Measurements from ENCODE around the gene TRMO.

DNA sequence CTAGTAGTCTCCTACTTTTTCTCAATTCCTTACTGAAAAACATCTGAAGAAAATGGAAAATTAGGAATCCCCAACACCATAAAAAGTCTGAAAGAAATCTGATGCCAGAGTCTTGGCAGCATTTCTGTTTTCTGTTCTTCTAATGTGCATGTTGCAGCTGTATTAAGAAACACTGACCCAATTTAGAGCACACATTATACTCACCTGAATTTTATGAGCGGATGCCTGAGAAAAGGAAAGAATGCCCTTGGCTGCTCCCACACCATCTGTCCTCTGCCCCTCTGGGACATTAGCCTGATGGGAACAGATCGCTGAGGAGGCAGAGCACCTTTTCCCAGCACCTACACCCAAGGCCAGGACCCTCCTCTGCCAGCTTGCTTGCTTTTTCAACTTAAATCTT, 46.7 kb upstream of the TRMO start:
- TF ChIP-seq, protein P1, sequence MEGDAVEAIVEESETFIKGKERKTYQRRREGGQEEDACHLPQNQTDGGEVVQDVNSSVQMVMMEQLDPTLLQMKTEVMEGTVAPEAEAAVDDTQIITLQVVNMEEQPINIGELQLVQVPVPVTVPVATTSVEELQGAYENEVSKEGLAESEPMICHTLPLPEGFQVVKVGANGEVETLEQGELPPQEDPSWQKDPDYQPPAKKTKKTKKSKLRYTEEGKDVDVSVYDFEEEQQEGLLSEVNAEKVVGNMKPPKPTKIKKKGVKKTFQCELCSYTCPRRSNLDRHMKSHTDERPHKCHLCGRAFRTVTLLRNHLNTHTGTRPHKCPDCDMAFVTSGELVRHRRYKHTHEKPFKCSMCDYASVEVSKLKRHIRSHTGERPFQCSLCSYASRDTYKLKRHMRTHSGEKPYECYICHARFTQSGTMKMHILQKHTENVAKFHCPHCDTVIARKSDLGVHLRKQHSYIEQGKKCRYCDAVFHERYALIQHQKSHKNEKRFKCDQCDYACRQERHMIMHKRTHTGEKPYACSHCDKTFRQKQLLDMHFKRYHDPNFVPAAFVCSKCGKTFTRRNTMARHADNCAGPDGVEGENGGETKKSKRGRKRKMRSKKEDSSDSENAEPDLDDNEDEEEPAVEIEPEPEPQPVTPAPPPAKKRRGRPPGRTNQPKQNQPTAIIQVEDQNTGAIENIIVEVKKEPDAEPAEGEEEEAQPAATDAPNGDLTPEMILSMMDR (IDR thresholded peaks at IDR 0.05 in 2 of 3, conservative IDR thresholded peaks at IDR 0.05 in 1 of 3; ENCODE audit: insufficient read depth in 2 of 3, low read depth in 1 of 3, low read length in 3 of 3), result no peak
- TF ChIP-seq ZNF740 (CRISPR knock-in tag; IDR thresholded peaks at IDR 0.05), result no peak
- no peak for TF ChIP-seq ZNF740 (tag; IDR thresholded peaks at IDR 0.05)
- TF ChIP-seq HNRNPUL1 (IDR thresholded peaks at IDR 0.05; ENCODE audit: low read length), result no peak
- no peak for TF ChIP-seq ELF4 (CRISPR knock-in tag; IDR thresholded peaks at IDR 0.05)
- TF ChIP-seq POLR2AphosphoS5 (IDR thresholded peaks at IDR 0.05; ENCODE audit: control insufficient read depth, insufficient read depth, low read depth, low read length), result no peak
- TF ChIP-seq SIN3B (IDR thresholded peaks at IDR 0.05; ENCODE audit: low read depth), result no peak
- TF ChIP-seq POLR2A (conservative IDR thresholded peaks at IDR 0.05), result no peak
- no peak for TF ChIP-seq MYNN (IDR thresholded peaks at IDR 0.05)
- no peak for TF ChIP-seq MYNN (CRISPR knock-in tag; IDR thresholded peaks at IDR 0.05)
- TF ChIP-seq, protein P2, sequence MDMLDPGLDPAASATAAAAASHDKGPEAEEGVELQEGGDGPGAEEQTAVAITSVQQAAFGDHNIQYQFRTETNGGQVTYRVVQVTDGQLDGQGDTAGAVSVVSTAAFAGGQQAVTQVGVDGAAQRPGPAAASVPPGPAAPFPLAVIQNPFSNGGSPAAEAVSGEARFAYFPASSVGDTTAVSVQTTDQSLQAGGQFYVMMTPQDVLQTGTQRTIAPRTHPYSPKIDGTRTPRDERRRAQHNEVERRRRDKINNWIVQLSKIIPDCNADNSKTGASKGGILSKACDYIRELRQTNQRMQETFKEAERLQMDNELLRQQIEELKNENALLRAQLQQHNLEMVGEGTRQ (CRISPR knock-in tag; IDR thresholded peaks at IDR 0.05), result no peak
- TF ChIP-seq, protein P3, sequence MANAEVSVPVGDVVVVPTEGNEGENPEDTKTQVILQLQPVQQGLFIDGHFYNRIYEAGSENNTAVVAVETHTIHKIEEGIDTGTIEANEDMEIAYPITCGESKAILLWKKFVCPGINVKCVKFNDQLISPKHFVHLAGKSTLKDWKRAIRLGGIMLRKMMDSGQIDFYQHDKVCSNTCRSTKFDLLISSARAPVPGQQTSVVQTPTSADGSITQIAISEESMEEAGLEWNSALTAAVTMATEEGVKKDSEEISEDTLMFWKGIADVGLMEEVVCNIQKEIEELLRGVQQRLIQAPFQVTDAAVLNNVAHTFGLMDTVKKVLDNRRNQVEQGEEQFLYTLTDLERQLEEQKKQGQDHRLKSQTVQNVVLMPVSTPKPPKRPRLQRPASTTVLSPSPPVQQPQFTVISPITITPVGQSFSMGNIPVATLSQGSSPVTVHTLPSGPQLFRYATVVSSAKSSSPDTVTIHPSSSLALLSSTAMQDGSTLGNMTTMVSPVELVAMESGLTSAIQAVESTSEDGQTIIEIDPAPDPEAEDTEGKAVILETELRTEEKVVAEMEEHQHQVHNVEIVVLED (CRISPR knock-in tag; IDR thresholded peaks at IDR 0.05), result no peak
- TF ChIP-seq YY1 (IDR thresholded peaks at IDR 0.05; ENCODE audit: borderline replicate concordance in 1 of 3, control insufficient read depth in 1 of 3, extremely low read depth in 1 of 3, insufficient read depth in 3 of 3, insufficient read length in 1 of 3, insufficient replicate concordance in 2 of 3, low read depth in 1 of 3, low read length in 2 of 3), result no peak
- TF ChIP-seq, protein P4, sequence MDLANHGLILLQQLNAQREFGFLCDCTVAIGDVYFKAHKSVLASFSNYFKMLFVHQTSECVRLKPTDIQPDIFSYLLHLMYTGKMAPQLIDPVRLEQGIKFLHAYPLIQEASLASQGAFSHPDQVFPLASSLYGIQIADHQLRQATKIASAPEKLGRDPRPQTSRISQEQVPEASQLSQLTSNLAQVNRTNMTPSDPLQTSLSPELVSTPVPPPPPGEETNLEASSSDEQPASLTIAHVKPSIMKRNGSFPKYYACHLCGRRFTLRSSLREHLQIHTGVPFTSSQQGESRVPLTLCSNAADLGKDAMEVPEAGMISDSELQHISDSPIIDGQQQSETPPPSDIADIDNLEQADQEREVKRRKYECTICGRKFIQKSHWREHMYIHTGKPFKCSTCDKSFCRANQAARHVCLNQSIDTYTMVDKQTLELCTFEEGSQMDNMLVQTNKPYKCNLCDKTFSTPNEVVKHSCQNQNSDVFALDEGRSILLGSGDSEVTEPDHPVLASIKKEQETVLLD (IDR thresholded peaks at IDR 0.05), result no peak
- TF ChIP-seq E2F1 (CRISPR knock-in tag; IDR thresholded peaks at IDR 0.05), result no peak
